K562 (cell line): ENCODE measurements around the gene CFAP73. TPM values are rescaled to one million over a fixed set of nuclear protein-coding genes. Genes with fewer than 3 reads are reported as not detected.
A peak's percentile ranks its signal among the peaks of the same experiment; 100 is the strongest.

Experiments
- CEBPB ChIP-seq: fragments of 450-650 bp; IDR thresholded peaks from 2 replicates; pipeline ENCODE4 v1.6.1; 2016; ENCODE audit warnings: missing genetic modification characterization, missing compliant biosample characterization
- CREBBP ChIP-seq: IDR thresholded peaks from one replicate; pipeline ENCODE4 v1.6.1; 2012; ENCODE audit warnings: low read depth, mild to moderate bottlenecking, control low read depth, inconsistent platforms, low read length
- CREM ChIP-seq: IDR thresholded peaks from 2 replicates; pipeline ENCODE4 v1.6.1; 2014; ENCODE audit warnings: antibody characterized with exemption, low read depth
- EP400 ChIP-seq: fragments of 450-650 bp; IDR thresholded peaks from 2 replicates; pipeline ENCODE4 v1.6.1; 2017; ENCODE audit warnings: antibody characterized with exemption, mild to moderate bottlenecking, moderate library complexity
- GATAD2B ChIP-seq: fragments of 450-650 bp; IDR thresholded peaks from 2 replicates; pipeline ENCODE4 v1.6.1; 2017; ENCODE audit warnings: mild to moderate bottlenecking, borderline replicate concordance
- HMG20A ChIP-seq: fragments of 450-650 bp; formaldehyde crosslinking; conservative IDR thresholded peaks from 2 replicates; pipeline ENCODE4 v1.4.0; 2020; ENCODE audit warnings: mild to moderate bottlenecking, mixed read lengths
- HNRNPLL ChIP-seq: fragments of 200-400 bp; formaldehyde crosslinking; IDR thresholded peaks from 2 replicates; pipeline ENCODE4 v1.6.1; 2017; ENCODE audit warnings: low read length, low read depth, mild to moderate bottlenecking; ENCODE audit not compliant: poor library complexity, severe bottlenecking
- LCOR ChIP-seq: sonication (generic); formaldehyde crosslinking; IDR thresholded peaks from 2 replicates; pipeline ENCODE4 v1.8.0; 2022; ENCODE audit warnings: mild to moderate bottlenecking, missing genetic modification reagents
- MEF2A ChIP-seq: IDR thresholded peaks from 2 replicates; pipeline ENCODE4 v1.6.1; 2011; ENCODE audit warnings: low read depth, mild to moderate bottlenecking, low read length, moderate library complexity; ENCODE audit not compliant: control insufficient read depth
- MYBL2 ChIP-seq, 2 experiments: fragments of 450-650 bp in 1 of 2; sonication (generic) in 1 of 2; formaldehyde crosslinking in 1 of 2; IDR thresholded peaks; 2 replicates each; pipeline versions ENCODE4 v1.6.1 to v1.8.1; 2017 to 2022; ENCODE audit warnings: borderline replicate concordance in 1 of 2, inconsistent platforms in 1 of 2, low read depth in 1 of 2, mild to moderate bottlenecking in 1 of 2, missing genetic modification reagents in 1 of 2, moderate library complexity in 1 of 2
- POLR2AphosphoS5 ChIP-seq: IDR thresholded peaks from 2 replicates; pipeline ENCODE4 v1.6.1; 2011; ENCODE audit warnings: mild to moderate bottlenecking, low read depth, low read length, moderate library complexity; ENCODE audit not compliant: control insufficient read depth, insufficient read depth
- PPARD ChIP-seq: fragments of 250-450 bp; sonication (Bioruptor Pico); IDR thresholded peaks from 2 replicates; pipeline ENCODE4 v1.8.0; 2022; ENCODE audit warnings: inconsistent platforms, mild to moderate bottlenecking, moderate library complexity
- RBM39 ChIP-seq: fragments of 200-400 bp; formaldehyde crosslinking; optimal IDR thresholded peaks from 2 replicates; pipeline ENCODE3; 2018; ENCODE audit warnings: low read depth, low read length
- ZNF197 ChIP-seq: fragments of 200-800 bp; sonication (Bioruptor generic); IDR thresholded peaks from 2 replicates; pipeline ENCODE4 v1.6.1; 2016; ENCODE audit warnings: low read depth, missing genetic modification characterization, missing compliant biosample characterization
- ZNF41 ChIP-seq: fragments of 250-450 bp; sonication (Bioruptor Pico); conservative IDR thresholded peaks from 2 replicates; pipeline ENCODE4 v1.4.0; 2020; ENCODE audit warnings: mild to moderate bottlenecking
- ZNF507 ChIP-seq: conservative IDR thresholded peaks from 2 replicates; pipeline ENCODE4 v1.6.1; 2017; ENCODE audit warnings: missing genetic modification characterization, missing compliant biosample characterization
- ZNF561 ChIP-seq: fragments of 450-650 bp; formaldehyde crosslinking; conservative IDR thresholded peaks from 2 replicates; pipeline ENCODE4 v1.4.0; 2020; ENCODE audit warnings: mild to moderate bottlenecking, moderate library complexity
- polyA plus RNA-seq, 8 experiments: library from polyadenylated mRNA; depleted of rRNA in 4 of 8; stranded (reverse) in 5 of 8; unstranded in 3 of 8; fragments of >200 nt; fragmentation: Nextera tagmentation in 2 of 8; fragmentation: Illumina TruSeq in 1 of 8; extraction: Ambion mirVana in 2 of 8; extraction: Trizol in 1 of 8; gene quantifications; 2 replicates each; pipeline versions ENCODE4 v1.2.1 to v1.2.3, GENCODE V29; 2011 to 2014; ENCODE audit warnings: inconsistent platforms in 1 of 8, missing spikeins in 1 of 8
- total RNA-seq, 7 experiments: library from RNA; depleted of rRNA in 6 of 7; stranded (reverse); fragments of >200 nt in 6 of 7; fragmentation: Illumina TruSeq in 2 of 7; extraction: Trizol in 2 of 7; gene quantifications; 2 replicates each; pipeline versions ENCODE4 v1.2.1 to v1.2.3, GENCODE V29; 2011 to 2021; ENCODE audit warnings: low replicate concordance in 1 of 7
- TF ChIP-seq, protein P1 (sequence below): IDR thresholded peaks from 2 replicates; pipeline ENCODE4 v1.6.1; 2016; ENCODE audit warnings: missing genetic modification characterization, missing compliant biosample characterization
- TF ChIP-seq, protein P2 (sequence below), 2 experiments: fragments of 450-650 bp; conservative IDR thresholded peaks; 2 replicates each; pipeline ENCODE4 v1.6.1; 2017; ENCODE audit warnings: mild to moderate bottlenecking in 2 of 2, moderate library complexity in 2 of 2
- TF ChIP-seq, protein P3 (sequence below): fragments of 450-650 bp; formaldehyde crosslinking; IDR thresholded peaks from 2 replicates; pipeline ENCODE4 v1.4.0; 2022; ENCODE audit warnings: missing genetic modification characterization
- TF ChIP-seq, protein P4 (sequence below): fragments of 250-450 bp; sonication (Bioruptor Pico); IDR thresholded peaks from 2 replicates; pipeline ENCODE4 v1.4.0; 2020; ENCODE audit warnings: mild to moderate bottlenecking, moderate library complexity
- TF ChIP-seq, protein P5 (sequence below): fragments of 450-650 bp; IDR thresholded peaks from 2 replicates; pipeline ENCODE4 v1.6.1; 2016

The CFAP73 gene
- total and polyA plus RNA-seq, 9 of the 15 experiments (the other 6 are each of a cell fraction or from before 2014, with no cell fraction given): not detected

DNA sequence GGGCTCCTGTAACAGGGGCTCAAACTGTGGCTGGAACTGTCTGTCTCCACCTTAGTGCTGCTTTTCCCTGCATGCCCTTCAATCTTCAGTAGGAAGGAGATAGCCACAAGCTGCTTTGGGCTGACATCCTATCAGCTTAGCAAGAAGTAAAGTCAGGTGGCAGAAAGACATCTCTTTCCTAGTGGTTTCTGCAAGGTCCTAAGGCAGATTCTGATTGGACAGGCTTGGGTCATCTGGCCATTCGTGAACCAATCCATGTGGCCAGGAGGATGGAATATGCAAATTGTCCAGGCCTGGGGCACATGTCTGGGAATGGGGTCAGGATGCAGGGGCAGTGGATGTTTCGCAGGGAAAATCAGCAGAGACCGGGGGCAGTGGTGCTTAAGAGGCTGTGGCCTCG, 41.2 kb downstream of the CFAP73 start (continued):
- TF ChIP-seq, protein P1, sequence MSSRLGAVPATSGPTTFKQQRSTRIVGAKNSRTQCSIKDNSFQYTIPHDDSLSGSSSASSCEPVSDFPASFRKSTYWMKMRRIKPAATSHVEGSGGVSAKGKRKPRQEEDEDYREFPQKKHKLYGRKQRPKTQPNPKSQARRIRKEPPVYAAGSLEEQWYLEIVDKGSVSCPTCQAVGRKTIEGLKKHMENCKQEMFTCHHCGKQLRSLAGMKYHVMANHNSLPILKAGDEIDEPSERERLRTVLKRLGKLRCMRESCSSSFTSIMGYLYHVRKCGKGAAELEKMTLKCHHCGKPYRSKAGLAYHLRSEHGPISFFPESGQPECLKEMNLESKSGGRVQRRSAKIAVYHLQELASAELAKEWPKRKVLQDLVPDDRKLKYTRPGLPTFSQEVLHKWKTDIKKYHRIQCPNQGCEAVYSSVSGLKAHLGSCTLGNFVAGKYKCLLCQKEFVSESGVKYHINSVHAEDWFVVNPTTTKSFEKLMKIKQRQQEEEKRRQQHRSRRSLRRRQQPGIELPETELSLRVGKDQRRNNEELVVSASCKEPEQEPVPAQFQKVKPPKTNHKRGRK: no peak
- TF ChIP-seq RBM39 (no peak), ZNF507 (no peak), CREBBP (no peak), GATAD2B (no peak), ZNF561 (CRISPR knock-in tag) (no peak), MYBL2 (IDR thresholded peaks at IDR 0.05; ENCODE audit: low read depth) (no peak), MYBL2 (CRISPR knock-in tag; IDR thresholded peaks at IDR 0.05; ENCODE audit: borderline replicate concordance) (no peak), ZNF197 (no peak), HMG20A (CRISPR knock-in tag) (no peak), ZNF41 (CRISPR knock-in tag) (no peak), CREM (no peak), MEF2A (no peak), EP400 (0 out of 2 replicates have a peak, but pooled peaks have one; percentile 44), CEBPB (tag) (no peak), LCOR (CRISPR knock-in tag) (no peak), PPARD (CRISPR knock-in tag) (no peak), POLR2AphosphoS5 (no peak), HNRNPLL (no peak)
- TF ChIP-seq, protein P2, sequence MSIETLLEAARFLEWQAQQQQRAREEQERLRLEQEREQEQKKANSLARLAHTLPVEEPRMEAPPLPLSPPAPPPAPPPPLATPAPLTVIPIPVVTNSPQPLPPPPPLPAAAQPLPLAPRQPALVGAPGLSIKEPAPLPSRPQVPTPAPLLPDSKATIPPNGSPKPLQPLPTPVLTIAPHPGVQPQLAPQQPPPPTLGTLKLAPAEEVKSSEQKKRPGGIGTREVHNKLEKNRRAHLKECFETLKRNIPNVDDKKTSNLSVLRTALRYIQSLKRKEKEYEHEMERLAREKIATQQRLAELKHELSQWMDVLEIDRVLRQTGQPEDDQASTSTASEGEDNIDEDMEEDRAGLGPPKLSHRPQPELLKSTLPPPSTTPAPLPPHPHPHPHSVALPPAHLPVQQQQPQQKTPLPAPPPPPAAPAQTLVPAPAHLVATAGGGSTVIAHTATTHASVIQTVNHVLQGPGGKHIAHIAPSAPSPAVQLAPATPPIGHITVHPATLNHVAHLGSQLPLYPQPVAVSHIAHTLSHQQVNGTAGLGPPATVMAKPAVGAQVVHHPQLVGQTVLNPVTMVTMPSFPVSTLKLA (conservative IDR thresholded peaks at IDR 0.05): peak; percentile 51 to 65; a peak in 3 of 4 replicates
- TF ChIP-seq, protein P3, sequence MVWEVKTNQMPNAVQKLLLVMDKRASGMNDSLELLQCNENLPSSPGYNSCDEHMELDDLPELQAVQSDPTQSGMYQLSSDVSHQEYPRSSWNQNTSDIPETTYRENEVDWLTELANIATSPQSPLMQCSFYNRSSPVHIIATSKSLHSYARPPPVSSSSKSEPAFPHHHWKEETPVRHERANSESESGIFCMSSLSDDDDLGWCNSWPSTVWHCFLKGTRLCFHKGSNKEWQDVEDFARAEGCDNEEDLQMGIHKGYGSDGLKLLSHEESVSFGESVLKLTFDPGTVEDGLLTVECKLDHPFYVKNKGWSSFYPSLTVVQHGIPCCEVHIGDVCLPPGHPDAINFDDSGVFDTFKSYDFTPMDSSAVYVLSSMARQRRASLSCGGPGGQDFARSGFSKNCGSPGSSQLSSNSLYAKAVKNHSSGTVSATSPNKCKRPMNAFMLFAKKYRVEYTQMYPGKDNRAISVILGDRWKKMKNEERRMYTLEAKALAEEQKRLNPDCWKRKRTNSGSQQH (CRISPR knock-in tag): no peak
- TF ChIP-seq, protein P4, sequence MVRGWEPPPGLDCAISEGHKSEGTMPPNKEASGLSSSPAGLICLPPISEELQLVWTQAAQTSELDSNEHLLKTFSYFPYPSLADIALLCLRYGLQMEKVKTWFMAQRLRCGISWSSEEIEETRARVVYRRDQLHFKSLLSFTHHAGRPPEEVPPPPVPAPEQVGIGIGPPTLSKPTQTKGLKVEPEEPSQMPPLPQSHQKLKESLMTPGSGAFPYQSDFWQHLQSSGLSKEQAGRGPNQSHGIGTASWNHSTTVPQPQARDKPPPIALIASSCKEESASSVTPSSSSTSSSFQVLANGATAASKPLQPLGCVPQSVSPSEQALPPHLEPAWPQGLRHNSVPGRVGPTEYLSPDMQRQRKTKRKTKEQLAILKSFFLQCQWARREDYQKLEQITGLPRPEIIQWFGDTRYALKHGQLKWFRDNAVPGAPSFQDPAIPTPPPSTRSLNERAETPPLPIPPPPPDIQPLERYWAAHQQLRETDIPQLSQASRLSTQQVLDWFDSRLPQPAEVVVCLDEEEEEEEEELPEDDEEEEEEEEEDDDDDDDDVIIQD: no peak
- TF ChIP-seq, protein P5, sequence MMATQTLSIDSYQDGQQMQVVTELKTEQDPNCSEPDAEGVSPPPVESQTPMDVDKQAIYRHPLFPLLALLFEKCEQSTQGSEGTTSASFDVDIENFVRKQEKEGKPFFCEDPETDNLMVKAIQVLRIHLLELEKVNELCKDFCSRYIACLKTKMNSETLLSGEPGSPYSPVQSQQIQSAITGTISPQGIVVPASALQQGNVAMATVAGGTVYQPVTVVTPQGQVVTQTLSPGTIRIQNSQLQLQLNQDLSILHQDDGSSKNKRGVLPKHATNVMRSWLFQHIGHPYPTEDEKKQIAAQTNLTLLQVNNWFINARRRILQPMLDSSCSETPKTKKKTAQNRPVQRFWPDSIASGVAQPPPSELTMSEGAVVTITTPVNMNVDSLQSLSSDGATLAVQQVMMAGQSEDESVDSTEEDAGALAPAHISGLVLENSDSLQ: peak; percentile 85
